BJ (cell line): ENCODE measurements around the gene RXFP4. TPM values are rescaled to one million over a fixed set of nuclear protein-coding genes. Genes with fewer than 3 reads are reported as not detected.

ENCODE experiments used
- CTCF ChIA-PET: fragments of 350-600 bp; formaldehyde crosslinking; extraction: SDS; loops from one replicate; lab custom pipeline; 2021; ENCODE audit warnings: antibody characterized with exemption, inconsistent platforms; lab: Yijun Ruan, JAX
- POLR2A ChIA-PET: fragments of 300-600 bp; sonication (Branson Sonifier 250); formaldehyde crosslinking; extraction: SDS; loops from one replicate; lab custom pipeline; 2021; ENCODE audit warnings: antibody characterized with exemption; lab: Charles Lee
- DNase-seq: peaks from one replicate; pipeline ENCODE4 v3.0.0-alpha.2; 2011; ENCODE audit warnings: low read depth
- H3K27me3 ChIP-seq: 2 replicates; pipeline ENCODE4 v1.6.0; 2011; ENCODE audit warnings: low read length; ENCODE audit not compliant: control insufficient read depth, insufficient read depth
- H3K36me3 ChIP-seq: 2 replicates; pipeline ENCODE4 v1.5.1; 2011; ENCODE audit warnings: low read length; ENCODE audit not compliant: control insufficient read depth, insufficient read depth
- H3K4me3 ChIP-seq: 2 replicates; pipeline ENCODE4 v1.5.1; 2011; ENCODE audit warnings: low read depth, mild to moderate bottlenecking, control low read depth, low read length
- polyA plus RNA-seq: library from polyadenylated mRNA; depleted of rRNA; stranded (reverse); fragments of >200 nt; gene quantifications from 2 replicates; pipeline ENCODE4 v1.2.3, GENCODE V29; 2011
- TF ChIP-seq, protein P1 (sequence below): IDR thresholded peaks from 2 replicates; pipeline ENCODE4 v1.5.1; 2011; ENCODE audit warnings: low read depth, mild to moderate bottlenecking, control low read depth, inconsistent platforms, low read length, moderate library complexity; ENCODE audit not compliant: insufficient read depth

RXFP4 gene
- polyA plus RNA-seq, 1 experiment: not detected

DNA sequence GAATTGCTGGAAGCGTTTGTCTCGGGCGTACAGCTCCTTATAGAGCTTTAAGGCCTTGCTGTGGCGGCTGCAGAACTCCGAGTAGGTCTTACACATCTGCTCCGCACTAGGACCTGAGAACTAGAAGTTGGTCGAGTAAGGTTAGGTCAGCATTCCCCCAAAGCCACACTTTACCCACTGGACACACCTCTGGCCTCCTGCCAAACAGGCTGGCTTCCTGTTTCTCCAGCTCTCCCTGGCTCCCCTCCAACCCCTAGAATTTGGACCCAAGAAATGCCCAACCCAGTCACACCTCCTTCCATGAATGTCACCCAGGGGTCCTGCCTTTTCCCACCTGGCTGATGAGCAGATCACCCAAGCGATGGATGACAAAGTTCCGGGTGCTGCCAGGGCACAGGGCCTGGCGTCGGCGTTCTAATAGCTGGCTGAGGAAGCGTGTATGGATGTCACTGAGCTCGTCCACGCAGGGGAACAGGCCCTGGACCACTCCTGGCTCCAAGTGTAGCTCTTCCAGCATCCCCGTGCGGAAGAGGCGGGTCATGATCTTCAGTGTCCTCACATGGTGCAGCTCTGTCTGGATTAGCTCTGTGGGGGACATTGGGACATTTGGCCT lies 21.3 kb downstream of the RXFP4 start:
- TF ChIP-seq, protein P1, sequence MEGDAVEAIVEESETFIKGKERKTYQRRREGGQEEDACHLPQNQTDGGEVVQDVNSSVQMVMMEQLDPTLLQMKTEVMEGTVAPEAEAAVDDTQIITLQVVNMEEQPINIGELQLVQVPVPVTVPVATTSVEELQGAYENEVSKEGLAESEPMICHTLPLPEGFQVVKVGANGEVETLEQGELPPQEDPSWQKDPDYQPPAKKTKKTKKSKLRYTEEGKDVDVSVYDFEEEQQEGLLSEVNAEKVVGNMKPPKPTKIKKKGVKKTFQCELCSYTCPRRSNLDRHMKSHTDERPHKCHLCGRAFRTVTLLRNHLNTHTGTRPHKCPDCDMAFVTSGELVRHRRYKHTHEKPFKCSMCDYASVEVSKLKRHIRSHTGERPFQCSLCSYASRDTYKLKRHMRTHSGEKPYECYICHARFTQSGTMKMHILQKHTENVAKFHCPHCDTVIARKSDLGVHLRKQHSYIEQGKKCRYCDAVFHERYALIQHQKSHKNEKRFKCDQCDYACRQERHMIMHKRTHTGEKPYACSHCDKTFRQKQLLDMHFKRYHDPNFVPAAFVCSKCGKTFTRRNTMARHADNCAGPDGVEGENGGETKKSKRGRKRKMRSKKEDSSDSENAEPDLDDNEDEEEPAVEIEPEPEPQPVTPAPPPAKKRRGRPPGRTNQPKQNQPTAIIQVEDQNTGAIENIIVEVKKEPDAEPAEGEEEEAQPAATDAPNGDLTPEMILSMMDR: no peak
- no peak for DNase-seq
- peaks cover 68% of the 10 kb centered on the region for H3K36me3 ChIP-seq
- H3K4me3 ChIP-seq: no peak overlapping the region
- CTCF ChIA-PET: interaction anchor here (0.6 to 2.5 kb wide), 7 partner anchors 12 to 640 kb away, joined by 3 to 13 read pairs (median 8); no protein-coding TSS in a partner anchor
- no peaks in the 10 kb centered on the region for H3K27me3 ChIP-seq
- POLR2A ChIA-PET: interaction anchor here (0.7 to 0.9 kb wide), 2 partner anchors 29 to 57 kb away, joined by 6 to 8 read pairs; partner anchors contain the start of gene KHDC4

DNA sequence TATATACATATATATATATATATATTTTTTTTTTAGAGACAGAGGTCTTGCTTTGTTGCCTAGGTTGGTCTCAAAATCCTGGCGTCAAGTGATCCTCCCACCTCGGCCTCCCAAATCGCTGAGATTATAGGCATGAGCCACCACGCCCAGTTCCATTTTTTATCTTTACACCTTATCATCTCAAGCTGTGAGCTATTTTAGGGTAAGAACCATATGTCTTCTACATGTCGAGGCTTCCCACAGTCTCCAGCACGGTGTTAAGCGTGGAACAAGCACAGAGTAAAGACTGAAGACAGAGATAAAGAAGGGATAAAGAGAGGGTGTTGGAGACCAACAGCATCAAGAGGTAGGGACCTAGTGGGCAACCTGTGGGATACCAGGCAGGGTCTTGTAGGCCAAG lies 22.8 kb downstream of the RXFP4 start:
- TF ChIP-seq, protein P1: no peak
- H3K4me3 ChIP-seq: no peak overlapping the region
- peaks cover 71% of the 10 kb centered on the region for H3K36me3 ChIP-seq
- DNase-seq: no peak
- POLR2A ChIA-PET: no interaction called here
- no peaks in the 10 kb centered on the region for H3K27me3 ChIP-seq
- CTCF ChIA-PET: interaction anchor here (2.5 kb wide), 1 partner anchor 11 kb away, joined by 10 read pairs; no protein-coding TSS in a partner anchor

- TF ChIP-seq, protein P1: peak; percentile 11; the same call in 1 of the 2 replicates
- no peak overlapping the region for H3K4me3 ChIP-seq
- DNase-seq: no peak
- peaks cover 59% of the 10 kb centered on the region for H3K36me3 ChIP-seq
- ChIA-PET CTCF (interaction anchor here (1.2 to 2.0 kb wide), 3 partner anchors 11 to 23 kb away, joined by 3 to 10 read pairs (median 3); no protein-coding TSS in a partner anchor), POLR2A (no interaction called here)
- no peaks in the 10 kb centered on the region for H3K27me3 ChIP-seq
Observed at GRCh38 chr1:155966135-155966534, 24.7 kb downstream of the RXFP4 start.

- no peak for DNase-seq
- ChIA-PET POLR2A (no interaction called here), CTCF (interaction anchor here (1.0 to 2.0 kb wide), 3 partner anchors 14 to 29 kb away, joined by 3 to 10 read pairs (median 3); no protein-coding TSS in a partner anchor)
- Histone ChIP-seq H3K27me3 (no peaks in the 10 kb centered on the region), H3K36me3 (peaks cover 55% of the 10 kb centered on the region), H3K4me3 (no peak overlapping the region)
- TF ChIP-seq, protein P1: no peak
Observed at GRCh38 chr1:155966750-155967149, 25.3 kb downstream of the RXFP4 start.

DNA sequence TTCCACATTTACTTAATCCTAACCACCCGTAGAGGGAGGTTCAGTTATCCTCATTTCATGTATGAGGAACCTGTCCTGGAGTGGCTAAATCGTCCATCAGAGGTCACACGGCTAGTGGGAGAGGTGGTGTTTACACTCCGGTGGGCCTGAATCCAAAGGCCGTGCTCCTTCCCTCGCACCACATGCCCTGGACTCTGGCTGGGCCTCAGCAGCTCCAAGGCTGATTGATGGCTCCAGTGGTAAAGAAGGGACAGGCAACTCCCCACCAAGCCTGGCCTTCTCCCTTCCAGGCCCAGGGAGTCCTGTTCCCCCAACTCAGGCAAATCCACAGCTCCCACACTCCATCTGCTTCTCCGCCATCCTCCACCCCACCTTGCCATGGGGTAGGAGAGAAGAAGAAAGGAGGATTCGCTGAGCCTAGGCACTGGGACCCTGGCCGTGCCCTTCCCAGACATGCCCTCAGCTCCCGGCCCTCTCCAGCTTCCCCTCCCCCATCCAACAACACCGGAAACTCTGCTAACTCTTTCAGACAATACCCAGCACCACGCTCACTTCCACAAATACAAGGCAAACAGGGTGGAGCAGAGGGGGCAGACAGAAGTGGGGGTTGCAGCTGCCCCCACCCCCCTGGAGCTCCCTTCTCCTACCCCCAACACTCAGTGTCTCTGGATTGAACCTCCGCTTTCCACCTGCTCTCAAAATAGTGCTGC lies 26.1 kb downstream of the RXFP4 start:
- Histone ChIP-seq H3K36me3 (peaks cover 54% of the 10 kb centered on the region), H3K27me3 (no peaks in the 10 kb centered on the region), H3K4me3 (no peak overlapping the region)
- ChIA-PET CTCF (interaction anchor here (0.6 to 2.5 kb wide), 7 partner anchors 16 to 966 kb away, joined by 3 to 10 read pairs (median 4); partner anchors contain the start of gene RXFP4), POLR2A (no interaction called here)
- DNase-seq: no peak
- TF ChIP-seq, protein P1: no peak
